MM.1S (cell line): ENCODE data around the gene SPI1.

Experiments used
- DNase-seq: peaks from one replicate; pipeline ENCODE4 v3.0.0-alpha.2; 2015
- H2AFZ ChIP-seq: fragments of 300-600 bp; sonication (generic); 2 replicates; pipeline ENCODE4 v1.6.0; 2016; ENCODE audit warnings: antibody characterized with exemption, low read length
- H3F3A ChIP-seq: fragments of 300-600 bp; sonication (generic); 2 replicates; pipeline ENCODE4 v1.6.1; 2016; ENCODE audit warnings: mild to moderate bottlenecking, antibody characterized with exemption, low read length, moderate library complexity, mixed read lengths; ENCODE audit not compliant: insufficient read depth
- H3K27ac ChIP-seq: fragments of 300-600 bp; sonication (generic); 2 replicates; pipeline ENCODE4 v1.5.1; 2016; ENCODE audit warnings: mild to moderate bottlenecking, low read length
- H3K27me3 ChIP-seq: fragments of 300-600 bp; sonication (generic); replicated peaks from 2 replicates; pipeline ENCODE4 v1.6.0; 2016; ENCODE audit warnings: low read length; ENCODE audit not compliant: insufficient read depth
- H3K36me3 ChIP-seq: fragments of 300-600 bp; sonication (generic); replicated peaks from 2 replicates; pipeline ENCODE4 v1.6.1; 2016; ENCODE audit warnings: mild to moderate bottlenecking, low read length, mixed read lengths; ENCODE audit not compliant: insufficient read depth
- H3K4me1 ChIP-seq: fragments of 300-600 bp; sonication (generic); 2 replicates; pipeline ENCODE4 v1.6.1; 2016; ENCODE audit warnings: low read length, mixed read lengths
- H3K4me2 ChIP-seq: fragments of 300-600 bp; sonication (generic); 2 replicates; pipeline ENCODE4 v1.6.0; 2016; ENCODE audit warnings: low read depth, low read length
- H3K4me3 ChIP-seq: fragments of 300-600 bp; sonication (generic); 2 replicates; pipeline ENCODE4 v1.5.1; 2016; ENCODE audit warnings: low read length, mixed read lengths
- H3K79me2 ChIP-seq: fragments of 300-600 bp; sonication (generic); 2 replicates; pipeline ENCODE4 v1.6.1; 2016; ENCODE audit warnings: mixed run types, low read length, mixed read lengths
- H3K9ac ChIP-seq: fragments of 300-600 bp; sonication (generic); 2 replicates; pipeline ENCODE4 v1.6.1; 2016; ENCODE audit warnings: low read length, mixed read lengths
- H3K9me2 ChIP-seq: fragments of 300-600 bp; sonication (generic); replicated peaks from 2 replicates; pipeline ENCODE4 v1.6.1; 2016; ENCODE audit warnings: mild to moderate bottlenecking, low read length, mixed read lengths; ENCODE audit not compliant: insufficient read depth
- H3K9me3 ChIP-seq: fragments of 300-600 bp; sonication (generic); replicated peaks from 2 replicates; pipeline ENCODE4 v1.6.1; 2016; ENCODE audit warnings: mild to moderate bottlenecking, low read length, mixed read lengths; ENCODE audit not compliant: insufficient read depth
- H4K20me1 ChIP-seq: fragments of 300-600 bp; sonication (generic); 2 replicates; pipeline ENCODE4 v1.6.1; 2016; ENCODE audit warnings: mild to moderate bottlenecking, low read length, moderate library complexity, mixed read lengths; ENCODE audit not compliant: insufficient read depth
- CTCF ChIP-seq: fragments of 300-600 bp; sonication (generic); IDR thresholded peaks from 2 replicates; pipeline ENCODE4 v1.5.1; 2016; ENCODE audit warnings: antibody characterized with exemption, low read length, mixed read lengths
- EZH2 ChIP-seq: fragments of 300-600 bp; sonication (generic); optimal IDR thresholded peaks from 2 replicates; pipeline ENCODE3; 2017; ENCODE audit warnings: low read depth, mild to moderate bottlenecking, antibody characterized with exemption, low read length, mixed read lengths
- EZH2phosphoT487 ChIP-seq: fragments of 300-600 bp; sonication (generic); IDR thresholded peaks from 2 replicates; pipeline ENCODE4 v1.6.1; 2018; ENCODE audit warnings: antibody characterized with exemption, low read length

Gene SPI1

GRCh38 chr11:47305734-47306483 lies 72.4 kb downstream of the SPI1 start:
- Histone ChIP-seq H3K27ac (no peak overlapping the region), H3K36me3 (no peaks in the 10 kb centered on the region; the same call in 1 of the 2 replicates)

More at GRCh38 chr11:47305734-47306483, 72.4 kb downstream of the SPI1 start:
- no peak overlapping the region for H3K4me2 ChIP-seq
- TF ChIP-seq EZH2 (no peak), EZH2phosphoT487 (no peak), CTCF (no peak)
- no peak overlapping the region for H2AFZ ChIP-seq
- DNase-seq, result no peak
- no peak overlapping the region for H3K9ac ChIP-seq
- H3K27me3 ChIP-seq, result no peaks in the 10 kb centered on the region
- H3K4me3 ChIP-seq, result no peak overlapping the region
- 0 out of 2 replicates have a peak, but pooled peaks cover 4% of the 10 kb centered on the region for H3K4me1 ChIP-seq
- no peaks in the 10 kb centered on the region for H3K9me3 ChIP-seq
- H3K9me2 ChIP-seq, result no peaks in the 10 kb centered on the region
- H3K79me2 ChIP-seq, result no peaks in the 10 kb centered on the region
- H3F3A ChIP-seq, result no peaks in the 10 kb centered on the region
- no peaks in the 10 kb centered on the region for H4K20me1 ChIP-seq
